Measurements from ENCODE around the gene SLK.

SLK gene

GRCh38 chr10:104005172-104005863, 38.4 kb downstream of the SLK start:
- TF ChIP-seq CTCF (IDR thresholded peaks at IDR 0.05): no peak
- intact Hi-C loops (cut with DNase I; ENCODE audit: low total_unique reads): no loop called here
- Histone ChIP-seq H3K4me3 (no peak overlapping the region), H3K27me3 (no peaks in the 10 kb centered on the region), H3K9me3 (no peaks in the 10 kb centered on the region), H3K36me3 (peaks cover 55 to 59% (median 58%) of the 10 kb centered on the region in 3 donors), H3K4me1 (no peaks in the 10 kb centered on the region), H3K27ac (no peak overlapping the region)
- no peak for DNase-seq

GRCh38 chr10:104011904-104012303, 45.0 kb downstream of the SLK start:
- no peaks in the 10 kb centered on the region for H3K9me3 ChIP-seq
- TF ChIP-seq CTCF (IDR thresholded peaks at IDR 0.05): no peak
- DNase-seq: no peak
- no peak overlapping the region for H3K4me3 ChIP-seq
- intact Hi-C loops (cut with DNase I; ENCODE audit: low total_unique reads): no loop called here
- H3K27ac ChIP-seq: no peak overlapping the region
- H3K27me3 ChIP-seq: no peaks in the 10 kb centered on the region
- no peaks in the 10 kb centered on the region for H3K4me1 ChIP-seq
- H3K36me3 ChIP-seq: peaks cover 9 to 45% (median 13%) of the 10 kb centered on the region in 3 donors

GRCh38 chr10:104013489-104013888, 46.5 kb downstream of the SLK start:
- Histone ChIP-seq H3K4me1 (no peaks in the 10 kb centered on the region), H3K4me3 (no peak overlapping the region), H3K9me3 (no peaks in the 10 kb centered on the region), H3K27ac (no peak overlapping the region), H3K36me3 (peaks cover 13 to 47% (median 16%) of the 10 kb centered on the region in 3 donors), H3K27me3 (no peaks in the 10 kb centered on the region)
- intact Hi-C loops (cut with DNase I; ENCODE audit: low total_unique reads): no loop called here
- DNase-seq: no peak
- no peak for TF ChIP-seq CTCF (IDR thresholded peaks at IDR 0.05)

GRCh38 chr10:104014176-104014575, 47.2 kb downstream of the SLK start:
- no peak overlapping the region for H3K4me3 ChIP-seq
- TF ChIP-seq CTCF (IDR thresholded peaks at IDR 0.05): no peak
- H3K27ac ChIP-seq: no peak overlapping the region
- no peak for DNase-seq
- no peaks in the 10 kb centered on the region for H3K27me3 ChIP-seq
- no peaks in the 10 kb centered on the region for H3K4me1 ChIP-seq
- peaks cover 13 to 52% (median 23%) of the 10 kb centered on the region in 3 donors for H3K36me3 ChIP-seq
- intact Hi-C loops (cut with DNase I; ENCODE audit: low total_unique reads): no loop called here
- H3K9me3 ChIP-seq: no peaks in the 10 kb centered on the region

GRCh38 chr10:104016661-104017060, 49.7 kb downstream of the SLK start:
- H3K27me3 ChIP-seq: no peaks in the 10 kb centered on the region
- H3K4me3 ChIP-seq: no peak overlapping the region
- intact Hi-C loops (cut with DNase I; ENCODE audit: low total_unique reads): no loop called here
- H3K36me3 ChIP-seq: peaks cover 38 to 62% (median 39%) of the 10 kb centered on the region in 3 donors
- no peaks in the 10 kb centered on the region for H3K9me3 ChIP-seq
- H3K4me1 ChIP-seq: no peaks in the 10 kb centered on the region
- H3K27ac ChIP-seq: no peak overlapping the region
- DNase-seq: no peak
- TF ChIP-seq CTCF (IDR thresholded peaks at IDR 0.05): no peak
